Fibroblast of pulmonary artery (primary cell): ENCODE measurements around the gene OR10A7.
"Not testable (repeated sequence)": the region's sequence is repeated elsewhere in the genome, so short reads cannot be mapped to it uniquely, and the experiment has no call there.

ENCODE experiments used
- DNase-seq: peaks from one replicate; pipeline ENCODE4 v3.0.0-alpha.2; 2010; ENCODE audit warnings: low read depth
- H3K4me3 ChIP-seq: replicated peaks from 2 replicates; pipeline ENCODE4 v1.5.1; 2011; ENCODE audit warnings: low read depth, mild to moderate bottlenecking, control low read depth, low read length, moderate library complexity
- TF ChIP-seq, protein P1 (sequence below): IDR thresholded peaks from 2 replicates; pipeline ENCODE4 v1.5.1; 2011; ENCODE audit warnings: mild to moderate bottlenecking, control low read depth, low read length, inconsistent platforms; ENCODE audit errors: missing control alignments

The OR10A7 gene

DNA sequence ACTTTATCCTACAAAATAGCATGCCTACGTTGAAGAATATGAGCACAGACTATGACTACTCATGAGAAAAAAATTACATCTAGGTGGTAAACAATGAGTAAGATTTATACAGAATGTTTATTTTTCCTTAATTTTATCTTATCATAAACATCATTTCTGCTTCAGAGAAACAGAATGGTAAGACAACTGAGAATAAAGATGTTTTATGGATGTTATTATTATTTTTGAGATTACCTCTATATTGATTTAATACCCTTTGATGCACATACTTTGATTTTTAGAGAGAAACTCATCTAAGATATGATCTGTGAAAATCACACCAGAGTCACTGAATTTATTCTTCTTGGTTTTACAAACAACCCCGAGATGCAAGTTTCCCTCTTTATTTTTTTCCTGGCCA, at the start of gene OR10A7:
Gene OR10A7 (plus strand): TSS at position 301 of the 400 bp plus-strand sequence. CDS start 0 bp downstream, at position 301.
- H3K4me3 ChIP-seq: no peak within 1 kb of the TSS
- DNase-seq: no peak
- TF ChIP-seq, protein P1, sequence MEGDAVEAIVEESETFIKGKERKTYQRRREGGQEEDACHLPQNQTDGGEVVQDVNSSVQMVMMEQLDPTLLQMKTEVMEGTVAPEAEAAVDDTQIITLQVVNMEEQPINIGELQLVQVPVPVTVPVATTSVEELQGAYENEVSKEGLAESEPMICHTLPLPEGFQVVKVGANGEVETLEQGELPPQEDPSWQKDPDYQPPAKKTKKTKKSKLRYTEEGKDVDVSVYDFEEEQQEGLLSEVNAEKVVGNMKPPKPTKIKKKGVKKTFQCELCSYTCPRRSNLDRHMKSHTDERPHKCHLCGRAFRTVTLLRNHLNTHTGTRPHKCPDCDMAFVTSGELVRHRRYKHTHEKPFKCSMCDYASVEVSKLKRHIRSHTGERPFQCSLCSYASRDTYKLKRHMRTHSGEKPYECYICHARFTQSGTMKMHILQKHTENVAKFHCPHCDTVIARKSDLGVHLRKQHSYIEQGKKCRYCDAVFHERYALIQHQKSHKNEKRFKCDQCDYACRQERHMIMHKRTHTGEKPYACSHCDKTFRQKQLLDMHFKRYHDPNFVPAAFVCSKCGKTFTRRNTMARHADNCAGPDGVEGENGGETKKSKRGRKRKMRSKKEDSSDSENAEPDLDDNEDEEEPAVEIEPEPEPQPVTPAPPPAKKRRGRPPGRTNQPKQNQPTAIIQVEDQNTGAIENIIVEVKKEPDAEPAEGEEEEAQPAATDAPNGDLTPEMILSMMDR: no peak

GRCh38 chr12:55171445-55171844, 49.4 kb upstream of the OR10A7 start:
- TF ChIP-seq, protein P1: no peak
- H3K4me3 ChIP-seq: no peak overlapping the region
- DNase-seq: no peak

DNA sequence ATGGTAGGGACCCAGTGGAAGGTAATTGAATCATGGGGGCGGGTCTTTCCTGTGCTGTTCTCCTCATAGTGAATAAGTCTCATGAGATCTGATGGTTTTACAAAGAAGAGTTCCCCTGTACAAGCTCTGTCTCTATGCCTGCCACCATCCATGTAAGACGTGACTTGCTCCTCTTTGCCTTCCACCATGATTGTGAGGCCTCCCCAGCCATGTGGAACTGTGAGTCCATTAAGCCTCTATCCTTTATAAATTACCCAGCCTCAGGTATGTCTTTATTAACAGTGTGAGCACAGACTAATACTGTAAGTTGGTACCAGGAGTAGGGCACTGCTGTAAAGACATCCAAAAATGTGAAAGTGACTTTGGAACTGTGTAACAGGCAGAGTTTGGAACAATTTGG, 49.0 kb upstream of the OR10A7 start:
- not testable (repeated sequence) for DNase-seq, H3K4me3 ChIP-seq

DNA sequence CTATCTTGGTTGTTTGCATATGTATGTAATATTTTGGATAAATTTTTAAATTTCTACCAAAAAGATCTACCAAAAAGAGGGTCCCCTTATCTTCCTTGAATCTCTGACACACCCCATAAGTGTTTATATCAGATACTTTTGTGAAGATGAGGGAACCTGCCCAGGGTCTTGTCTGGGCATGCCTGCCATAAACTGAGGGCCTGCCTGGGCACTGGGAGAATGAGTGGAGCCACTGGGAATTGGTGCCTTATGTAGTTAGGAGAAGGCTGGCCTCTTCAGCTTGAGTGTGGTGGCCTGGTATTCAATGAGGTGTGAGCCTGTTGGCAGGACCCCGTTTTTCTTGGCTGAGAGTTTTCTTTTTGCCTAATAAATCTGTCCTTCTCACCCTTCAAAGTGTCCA, 48.1 kb upstream of the OR10A7 start:
- no peak overlapping the region for H3K4me3 ChIP-seq
- TF ChIP-seq, protein P1: no peak
- no peak for DNase-seq

DNA sequence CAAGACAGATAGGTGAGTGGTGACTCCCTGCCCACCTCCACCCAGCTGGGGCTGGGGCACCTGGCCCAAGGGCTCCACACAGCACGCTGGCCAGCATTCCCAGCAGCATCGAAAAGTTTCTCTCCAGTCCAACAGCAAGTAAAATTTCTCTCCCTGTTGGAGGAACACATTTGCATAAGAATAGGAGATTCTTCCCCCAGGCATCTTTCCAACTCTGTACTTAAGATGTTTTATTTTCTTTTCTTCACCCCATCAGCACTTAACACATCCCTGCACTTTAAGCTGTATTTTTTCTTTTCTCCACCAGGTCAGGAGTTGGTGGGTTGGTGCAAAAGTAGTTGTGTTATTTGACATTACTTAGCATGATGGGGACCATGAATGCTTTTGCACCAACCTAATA, 47.4 kb upstream of the OR10A7 start:
- no peak for DNase-seq
- H3K4me3 ChIP-seq: no peak overlapping the region
- TF ChIP-seq, protein P1: no peak

DNA sequence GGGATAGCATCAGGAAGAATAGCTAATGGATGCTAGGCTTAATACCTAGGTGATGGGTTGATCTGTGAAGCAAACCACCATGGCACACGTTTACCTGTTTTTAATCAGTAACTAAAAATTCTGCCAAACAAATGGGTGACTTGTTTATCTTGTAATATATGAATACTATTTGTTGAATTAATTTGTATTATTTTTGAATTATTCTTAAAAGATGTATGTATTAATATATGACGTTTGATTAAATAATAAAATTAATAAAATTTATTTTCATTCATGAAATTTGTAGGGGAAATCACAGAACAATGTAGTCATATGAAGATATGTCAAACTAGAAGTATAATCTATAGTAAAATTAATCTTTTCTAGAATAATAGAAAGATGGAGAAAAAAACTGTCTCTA, 32.3 kb upstream of the OR10A7 start:
- TF ChIP-seq, protein P1: no peak
- H3K4me3 ChIP-seq: no peak overlapping the region
- DNase-seq: no peak

- no peak overlapping the region for H3K4me3 ChIP-seq
- peak; percentile 90 for DNase-seq
- TF ChIP-seq, protein P1: peak; percentile 77
Measured at GRCh38 chr12:55188974-55189556, 31.8 kb upstream of the OR10A7 start.
